ENCODE data around the gene CSMD2.

Gene CSMD2

DNA sequence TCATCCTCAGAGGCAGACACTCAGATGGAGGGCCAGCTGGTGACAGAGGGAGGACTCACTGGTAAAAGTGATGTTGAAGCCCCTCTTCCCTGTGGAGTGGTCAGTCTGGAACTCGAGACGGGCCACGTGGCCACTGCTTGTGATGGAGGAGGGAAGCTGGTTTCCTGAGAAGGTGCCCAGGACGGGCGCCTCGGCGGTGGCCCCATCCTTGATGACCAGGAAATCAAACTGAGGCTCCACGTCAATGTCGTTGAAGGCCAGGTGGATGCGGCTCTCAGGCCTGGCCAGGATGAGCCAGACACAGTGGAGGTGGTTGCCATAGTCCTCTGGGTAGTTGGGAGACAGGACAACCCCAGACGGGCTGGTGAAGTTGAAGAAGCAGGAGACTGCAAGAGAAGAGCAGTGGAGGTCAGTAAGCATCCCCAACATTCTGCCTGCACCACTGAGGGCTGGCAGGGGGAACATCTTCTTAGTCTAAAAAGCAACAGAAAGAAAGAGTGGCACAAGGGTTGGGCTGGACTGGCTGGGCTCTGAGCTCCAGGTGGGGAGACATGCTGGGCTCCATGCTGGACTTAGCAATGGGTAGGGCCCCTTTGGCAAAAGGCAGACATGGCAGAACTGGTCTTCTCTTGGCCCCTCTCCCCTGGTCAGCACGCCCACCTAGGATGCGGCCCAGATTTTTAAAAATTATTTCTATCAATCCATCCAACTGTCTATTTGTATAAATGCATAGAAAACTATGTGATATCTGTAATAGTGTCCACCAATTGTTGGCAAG lies 421.6 kb downstream of the CSMD2 start:
- DNase-seq (no peak), ATAC-seq (no peak)

DNA sequence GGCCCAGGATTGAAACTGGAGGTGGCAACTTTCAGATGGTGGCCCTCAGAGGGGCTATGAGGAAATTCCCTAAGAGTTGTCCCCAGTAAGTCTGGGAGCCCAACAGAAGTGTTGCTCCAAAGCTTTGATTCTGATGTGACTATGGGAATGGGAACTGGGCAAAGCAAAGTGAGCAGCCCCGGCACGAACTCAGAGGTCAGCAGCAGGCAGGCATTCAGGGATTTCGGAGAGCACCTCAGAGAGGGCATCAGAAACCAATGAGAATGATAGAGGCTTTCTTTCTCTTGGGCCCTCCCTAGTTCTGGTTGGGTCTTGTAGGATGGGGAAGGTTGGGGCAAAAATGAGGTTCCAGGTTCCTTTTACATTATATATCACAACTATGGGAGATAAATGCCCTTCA lies 422.4 kb downstream of the CSMD2 start:
- ATAC-seq (no peak), DNase-seq (no peak)

DNA sequence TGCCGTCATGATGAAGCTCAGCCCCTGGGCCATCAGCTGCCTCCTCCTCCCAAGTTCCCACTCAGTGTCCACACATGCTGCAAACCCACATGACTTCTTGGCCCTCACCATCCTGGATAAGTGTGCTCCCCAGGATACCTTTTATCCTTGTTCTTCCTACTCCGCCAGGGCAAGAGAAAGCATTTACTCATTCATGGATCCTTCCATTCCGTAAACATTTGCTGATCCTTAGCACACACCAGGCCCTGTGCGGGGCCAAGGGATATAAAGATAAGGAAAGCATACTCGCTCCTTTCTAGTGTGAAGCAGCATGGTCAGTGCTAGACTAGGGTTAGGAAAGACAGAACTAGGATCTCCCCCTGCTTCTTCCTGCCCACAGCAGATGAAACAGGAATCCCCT lies 423.3 kb downstream of the CSMD2 start:
- no peak for ATAC-seq
- no peak for DNase-seq

DNA sequence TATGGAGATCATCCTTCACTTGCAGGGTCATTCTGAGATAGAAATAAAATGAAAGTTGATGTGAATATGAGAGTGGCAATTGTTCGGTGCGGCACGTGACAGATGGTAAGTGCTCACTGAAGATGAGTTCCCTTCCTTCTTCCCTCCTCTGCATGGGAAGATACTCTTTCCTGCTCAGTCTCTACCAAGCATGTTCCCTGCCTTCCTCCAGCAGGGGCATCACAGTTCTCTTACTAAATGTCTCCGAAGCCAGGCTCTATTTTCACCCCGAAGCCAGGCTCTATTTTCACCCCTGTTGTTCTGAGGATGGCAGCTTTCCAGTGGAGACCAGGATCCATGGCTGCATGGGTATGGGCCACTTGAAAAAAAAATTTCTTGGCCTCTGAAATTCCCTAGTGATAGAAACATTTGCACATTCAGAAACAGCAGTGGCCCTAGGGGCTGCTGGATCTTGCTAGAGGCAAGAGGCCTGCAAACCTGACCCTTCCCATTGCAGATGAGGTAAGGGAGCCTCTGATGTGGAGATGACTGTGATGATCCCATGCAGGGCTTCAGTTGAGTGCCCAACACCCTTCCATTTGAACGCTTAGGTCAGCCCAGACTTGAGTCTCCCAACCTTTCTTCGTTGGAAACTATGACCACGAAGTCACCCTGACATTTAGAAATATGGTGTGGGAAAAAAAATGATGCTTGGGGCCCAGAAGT lies 424.8 kb downstream of the CSMD2 start:
- DNase-seq (no peak), ATAC-seq (no peak)

DNA sequence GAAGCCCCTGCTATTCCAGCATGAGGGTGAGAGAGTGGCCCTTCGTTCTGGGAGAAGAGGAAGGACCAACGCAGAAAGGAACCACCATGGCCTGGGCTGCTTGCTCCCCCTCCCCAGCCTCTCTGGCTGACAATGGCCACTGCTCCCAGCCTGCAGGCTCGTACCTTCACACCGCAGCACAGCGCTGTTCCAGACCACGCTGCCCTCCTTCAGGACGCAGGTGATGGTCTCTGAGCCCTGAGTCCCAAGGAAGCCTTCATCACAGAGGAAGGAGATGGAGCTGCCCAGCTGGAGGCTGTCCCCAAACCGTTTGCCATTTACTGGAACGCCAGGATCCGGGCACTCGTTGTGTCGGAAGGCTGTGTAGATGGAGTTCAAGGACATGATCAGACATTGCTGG lies 426.1 kb downstream of the CSMD2 start:
- DNase-seq (no peak), ATAC-seq (no peak)

DNA sequence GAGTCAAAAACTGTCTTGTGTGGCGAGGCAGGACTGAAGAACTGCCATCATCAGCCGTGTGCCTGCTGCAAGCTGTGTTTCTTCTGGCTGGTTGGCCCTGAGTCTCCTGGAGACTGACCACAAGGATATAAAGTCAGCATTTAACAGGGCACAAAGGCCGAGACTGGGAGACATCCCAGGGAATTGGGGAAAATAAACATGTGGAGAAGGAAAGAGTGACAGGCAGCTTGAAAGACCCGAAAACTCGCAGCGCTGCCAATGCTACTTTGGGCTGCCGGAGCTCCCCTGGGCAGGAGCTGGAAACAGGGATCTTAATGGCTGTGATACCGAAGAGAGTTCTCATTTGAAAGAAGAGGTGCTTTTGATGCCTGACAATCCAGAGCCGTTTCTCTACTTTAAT lies 426.5 kb downstream of the CSMD2 start:
- ATAC-seq: no peak
- DNase-seq: no peak

DNA sequence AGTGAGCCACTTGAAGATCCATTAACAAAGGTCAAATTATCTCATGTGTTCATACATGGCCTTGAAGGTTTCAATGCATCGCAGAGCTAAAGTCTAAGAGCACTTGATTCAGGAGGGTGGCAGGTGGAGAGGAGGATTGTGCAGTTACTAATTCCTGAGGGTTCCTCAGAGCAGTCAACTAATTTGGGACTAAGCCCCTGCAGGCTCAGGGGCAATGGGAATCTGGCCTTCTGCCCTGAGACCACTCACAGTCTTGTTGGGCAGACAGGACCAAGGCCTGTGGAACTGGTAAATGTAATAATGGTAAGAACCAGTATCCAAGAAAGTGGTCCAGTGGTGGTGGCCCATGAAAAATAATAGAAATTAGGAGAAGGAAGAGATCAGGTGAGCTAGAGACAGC lies 428.5 kb downstream of the CSMD2 start:
- DNase-seq (no peak), ATAC-seq (no peak)

DNA sequence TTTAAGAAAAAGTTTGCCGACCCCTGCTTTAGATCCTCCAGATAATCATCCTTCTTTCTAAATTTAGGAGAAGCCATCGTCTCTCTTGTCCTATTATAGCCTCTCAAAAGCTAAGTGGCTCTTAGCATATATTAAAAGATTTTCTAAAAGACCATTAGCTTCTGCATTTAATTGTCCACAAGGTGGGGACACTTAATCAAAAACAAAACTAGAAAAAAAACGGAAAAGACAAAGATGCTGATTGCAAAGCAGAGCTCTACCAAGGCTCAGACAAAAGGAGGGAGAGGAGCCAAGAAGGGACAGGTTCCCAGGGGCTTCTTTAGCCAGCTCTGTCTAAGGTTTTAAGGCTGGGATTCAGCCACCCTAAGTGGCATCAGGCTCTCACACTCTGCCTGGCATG lies 429.4 kb downstream of the CSMD2 start:
- DNase-seq (no peak), ATAC-seq (no peak)

DNA sequence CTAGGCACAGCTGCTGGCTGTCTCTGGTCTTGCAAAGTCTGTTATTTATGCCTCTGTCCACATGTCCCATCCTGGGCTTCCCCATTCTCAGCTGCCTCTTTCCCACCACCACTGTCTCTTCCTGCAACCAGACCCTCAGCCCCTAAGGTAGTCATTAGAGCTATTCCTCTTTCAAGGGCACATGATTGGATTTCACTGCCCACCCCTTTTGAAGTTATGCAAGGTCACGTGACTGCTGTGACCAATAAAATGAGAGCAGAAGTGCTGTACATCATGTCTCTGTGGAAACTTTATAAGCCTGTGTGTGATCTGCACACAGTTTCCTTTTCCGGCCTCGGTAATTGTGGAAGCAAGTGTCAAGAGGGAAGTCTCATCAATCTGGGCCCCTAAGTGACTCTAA lies 437.7 kb downstream of the CSMD2 start:
- DNase-seq (no peak), ATAC-seq (no peak)

DNA sequence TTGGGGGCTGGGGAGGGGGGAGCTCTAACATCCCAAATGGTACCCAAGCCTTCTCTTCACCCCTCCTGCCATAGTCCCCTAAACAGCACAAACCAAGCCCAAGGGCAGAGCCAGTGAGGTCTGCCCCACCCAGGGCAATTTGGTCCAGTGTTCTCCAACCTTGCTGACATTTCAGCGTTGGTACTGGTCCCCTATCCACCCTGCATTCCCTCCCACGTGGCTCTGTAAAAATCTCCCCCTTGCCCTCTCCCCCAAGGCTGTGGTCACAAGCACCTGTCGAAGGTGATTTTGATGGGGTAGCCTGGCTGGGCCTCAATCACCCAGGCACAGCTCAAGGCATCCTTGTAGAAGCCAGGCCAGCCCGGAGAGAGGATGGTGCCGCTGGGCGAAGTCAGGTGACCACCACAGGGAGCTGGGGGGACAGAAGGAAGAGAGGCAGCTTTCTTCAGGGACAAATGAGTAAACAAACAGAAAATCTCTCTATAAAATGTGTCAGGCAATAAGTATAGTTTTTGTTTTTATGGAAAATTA lies 438.7 kb downstream of the CSMD2 start:
- ATAC-seq: no peak
- DNase-seq: no peak

DNA sequence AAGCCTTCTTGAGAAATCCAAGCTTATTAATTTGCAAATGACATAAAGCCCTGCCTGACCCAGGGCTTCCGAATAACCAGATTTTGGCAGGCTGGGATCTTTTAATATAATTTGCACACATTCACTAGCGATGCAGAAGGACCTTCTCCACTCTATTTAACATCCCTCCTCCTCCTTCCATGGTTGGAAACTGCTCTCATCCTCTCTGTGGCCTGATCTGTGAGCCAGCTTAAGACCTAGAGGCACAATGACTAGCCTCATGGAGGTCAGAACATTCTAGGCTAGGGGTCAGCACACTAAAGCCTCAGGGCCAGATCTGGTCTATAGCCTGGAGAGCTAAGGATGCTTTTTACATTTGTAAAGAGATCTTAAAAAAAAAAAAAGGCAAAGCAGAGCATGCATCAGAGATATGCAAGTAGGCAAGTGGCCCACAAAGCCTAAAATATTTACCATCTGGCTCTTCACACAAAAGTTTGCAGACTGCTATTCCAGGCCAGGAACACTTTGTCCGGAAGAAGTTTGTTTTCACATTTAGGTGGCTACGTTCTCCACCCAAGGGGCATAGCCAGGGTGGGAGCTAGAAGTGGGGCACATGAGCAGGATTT lies 439.4 kb downstream of the CSMD2 start:
- DNase-seq (no peak), ATAC-seq (no peak)

DNA sequence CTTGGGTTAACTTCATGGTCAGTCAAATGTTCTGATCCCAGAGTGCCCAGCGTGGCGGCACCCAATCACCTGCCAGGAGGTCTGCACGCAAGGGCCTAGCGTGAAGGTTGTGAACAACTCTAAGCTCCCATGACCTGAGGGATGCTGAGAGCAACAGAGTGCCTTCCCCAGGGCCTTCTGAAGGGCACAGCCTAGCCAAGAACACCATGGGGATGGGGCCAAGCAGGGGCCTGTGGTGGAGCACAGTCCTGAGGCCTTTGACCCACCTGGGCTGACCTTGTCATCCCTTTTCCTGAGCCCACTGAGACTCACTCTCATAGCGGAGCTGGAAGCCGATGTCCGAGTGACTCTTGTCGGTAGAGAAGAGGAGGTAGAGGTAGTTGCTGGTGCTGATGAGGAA lies 440.0 kb downstream of the CSMD2 start:
- DNase-seq: no peak
- no peak for ATAC-seq

DNA sequence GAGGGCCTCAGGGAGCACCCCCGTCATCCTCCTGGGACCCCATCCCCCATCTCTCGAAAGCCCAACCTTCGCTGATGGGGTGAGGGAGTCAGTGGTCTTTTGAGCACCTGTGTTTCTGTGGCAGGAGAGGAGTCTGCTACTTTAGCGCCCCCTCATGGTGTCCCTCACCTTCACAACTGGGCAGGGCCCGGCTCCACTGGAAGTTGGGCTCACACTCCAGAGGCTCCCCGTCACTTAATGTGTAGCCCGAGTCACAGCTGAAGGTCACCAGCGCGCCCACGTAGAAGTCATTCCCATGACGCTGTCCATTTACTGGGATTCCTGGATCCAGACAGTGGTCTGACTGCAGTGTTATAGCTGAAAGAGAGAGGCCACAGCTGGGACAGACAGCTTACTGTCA lies 440.7 kb downstream of the CSMD2 start:
- DNase-seq: no peak

DNA sequence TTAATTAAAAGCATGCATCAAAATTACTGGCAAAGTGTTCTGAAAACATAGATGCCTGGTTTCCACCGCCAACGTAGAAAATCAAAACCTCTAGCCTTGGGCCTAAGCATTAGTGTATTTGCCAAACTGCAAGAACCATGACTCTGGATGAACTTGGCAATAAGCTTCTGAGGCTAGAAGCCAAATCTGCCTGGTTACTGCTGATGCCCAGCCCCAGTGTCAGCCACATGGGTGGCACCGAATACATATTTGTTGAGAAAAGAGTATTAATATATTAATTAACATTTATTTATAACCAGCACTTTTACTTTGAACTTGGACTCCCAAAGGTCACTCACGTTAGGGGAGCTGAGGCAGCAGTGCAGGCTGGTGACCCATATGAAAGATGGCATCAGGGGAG lies 441.8 kb downstream of the CSMD2 start:
- DNase-seq: no peak
- no peak for ATAC-seq

More for the DNA sequence above, 440.7 kb downstream of the CSMD2 start:
- no peak for ATAC-seq

DNA sequence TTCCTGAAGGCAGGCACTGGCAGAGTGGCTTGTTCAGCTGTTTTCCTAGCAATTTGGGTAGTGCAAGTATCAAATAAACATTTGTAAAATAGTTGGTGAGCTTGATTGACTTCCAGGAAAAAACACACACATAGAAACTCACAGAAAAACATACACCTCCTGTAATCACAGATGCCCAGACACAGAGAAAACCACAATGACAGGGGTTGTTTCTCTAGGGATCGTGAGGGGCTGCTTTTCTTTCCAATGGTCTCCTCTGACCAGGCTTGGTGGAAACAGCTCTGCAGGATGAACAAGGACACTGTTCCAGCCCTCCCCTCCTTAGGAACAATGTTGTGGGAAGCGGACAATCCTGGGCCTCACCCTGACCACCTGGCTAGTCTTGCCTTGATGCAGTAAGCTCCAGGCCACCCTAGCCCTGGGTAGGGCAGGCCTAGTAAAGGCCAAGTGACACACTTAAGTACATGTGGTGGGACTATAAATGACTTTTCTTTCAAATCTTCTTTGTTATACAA lies 443.7 kb downstream of the CSMD2 start:
- ATAC-seq (no peak), DNase-seq (no peak)

DNA sequence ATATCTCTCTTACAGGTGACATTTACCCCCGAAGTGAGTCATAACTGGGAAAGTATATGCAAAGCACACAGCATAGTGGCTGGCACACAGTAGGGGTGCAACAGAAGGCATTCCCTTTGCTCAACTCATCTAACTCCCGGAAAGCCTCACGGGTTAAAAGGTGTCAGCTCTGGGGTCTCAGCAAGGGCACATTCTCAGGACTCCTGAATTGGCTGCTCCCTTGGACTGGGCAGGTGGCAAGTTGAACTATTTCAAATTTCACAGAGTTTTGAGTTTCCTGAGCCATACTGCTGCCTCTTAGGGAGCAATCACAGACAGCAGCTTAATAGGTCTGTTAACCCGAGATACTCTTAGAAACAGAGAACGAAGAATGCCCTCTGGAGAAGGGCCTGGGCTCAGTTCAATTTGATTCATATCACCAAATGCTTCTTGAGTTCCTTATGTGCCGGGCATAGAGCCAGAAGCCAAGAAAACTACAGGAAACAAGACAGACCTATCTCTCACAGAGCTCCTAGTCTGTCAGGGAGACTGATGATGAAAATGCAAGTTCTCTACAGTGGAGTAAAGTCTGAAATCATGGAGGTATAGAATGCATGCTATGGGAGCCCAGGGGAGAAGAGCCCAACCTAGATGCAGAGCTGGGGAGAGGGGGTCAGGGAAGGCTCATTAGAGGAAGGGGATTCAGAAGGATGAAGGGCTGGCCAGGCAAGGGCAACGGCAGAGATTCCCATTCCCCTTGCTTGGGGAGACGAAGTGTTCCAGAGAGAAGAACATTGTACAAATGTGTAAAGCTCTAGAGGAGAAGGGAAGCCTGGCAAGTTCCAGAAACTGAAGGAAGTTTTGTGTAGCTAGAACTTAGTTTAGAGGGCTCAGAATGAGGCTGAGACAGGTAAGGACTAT lies 445.0 kb downstream of the CSMD2 start:
- ATAC-seq (no peak), DNase-seq (no peak)

DNA sequence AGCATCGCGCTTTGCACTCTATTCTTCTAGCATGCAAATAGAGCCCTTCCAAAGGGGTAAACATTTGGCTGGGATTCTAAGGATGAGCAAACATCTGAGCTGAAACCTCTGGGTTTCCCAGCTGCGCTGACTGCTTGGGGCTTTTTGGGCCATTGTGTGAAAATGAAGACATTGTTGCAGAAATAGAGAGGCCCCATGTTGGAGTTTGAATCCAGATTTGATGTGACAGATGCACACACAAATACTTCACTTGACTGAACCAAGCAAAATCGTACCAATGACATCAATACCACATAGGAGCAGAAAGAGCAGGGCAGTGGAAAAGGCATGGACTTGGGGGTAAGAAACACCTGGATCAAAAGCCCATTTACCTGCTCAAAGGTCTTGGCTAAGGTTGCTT lies 445.7 kb downstream of the CSMD2 start:
- ATAC-seq: no peak
- no peak for DNase-seq

DNA sequence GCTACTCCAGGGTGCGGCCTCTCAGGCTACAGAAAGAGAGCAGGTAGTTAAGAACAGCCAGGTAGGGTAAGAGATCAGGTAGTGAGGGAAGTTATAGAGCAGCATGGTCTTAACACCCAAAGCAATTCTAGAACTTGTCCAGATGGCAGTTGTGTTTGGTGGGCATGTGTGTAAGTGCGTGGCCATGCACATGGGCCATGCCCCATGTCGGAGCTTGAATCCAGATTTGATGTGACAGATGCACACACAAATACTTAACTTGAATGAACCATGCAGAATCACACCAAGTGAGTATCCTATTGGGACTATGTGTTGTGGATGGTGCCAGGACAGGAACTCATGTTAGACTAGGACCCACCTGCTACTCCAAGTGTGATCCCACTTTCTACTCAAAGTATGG lies 446.8 kb downstream of the CSMD2 start:
- no peak for DNase-seq
- no peak for ATAC-seq

DNA sequence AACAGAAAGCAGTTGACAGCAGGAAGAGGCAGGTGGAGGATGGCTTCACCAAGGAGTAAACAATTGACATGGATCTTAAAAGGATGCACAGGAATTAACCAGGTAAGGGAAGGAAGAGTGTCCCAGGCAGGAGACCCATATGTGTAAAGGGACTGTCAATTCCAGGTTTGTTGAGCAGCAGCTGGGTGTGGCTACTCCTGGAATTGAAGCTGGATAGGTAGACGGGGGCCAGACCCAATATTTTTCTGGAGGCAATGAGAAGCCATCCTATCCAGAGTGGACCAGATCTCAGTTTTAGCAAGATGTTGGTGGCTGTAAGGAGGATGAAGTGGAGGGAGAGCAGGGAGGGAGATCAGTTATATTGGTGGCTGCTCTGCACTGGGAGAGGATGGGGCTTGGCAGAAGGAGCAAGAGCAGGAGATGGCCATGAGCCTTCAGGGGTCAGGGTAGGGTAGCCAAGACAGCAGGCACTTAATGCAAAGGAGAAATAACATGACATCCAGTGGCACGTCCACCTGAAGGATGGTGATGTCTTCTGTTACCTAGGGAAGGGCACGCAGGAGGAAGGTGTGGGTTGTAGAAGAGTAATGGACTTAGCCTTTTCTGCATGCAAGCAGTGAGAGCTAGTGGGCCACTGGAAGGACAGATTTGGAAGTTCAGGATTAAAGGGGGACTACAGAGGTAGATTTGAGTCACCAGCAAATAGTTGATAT lies 447.9 kb downstream of the CSMD2 start:
- ATAC-seq (no peak), DNase-seq (no peak)

DNA sequence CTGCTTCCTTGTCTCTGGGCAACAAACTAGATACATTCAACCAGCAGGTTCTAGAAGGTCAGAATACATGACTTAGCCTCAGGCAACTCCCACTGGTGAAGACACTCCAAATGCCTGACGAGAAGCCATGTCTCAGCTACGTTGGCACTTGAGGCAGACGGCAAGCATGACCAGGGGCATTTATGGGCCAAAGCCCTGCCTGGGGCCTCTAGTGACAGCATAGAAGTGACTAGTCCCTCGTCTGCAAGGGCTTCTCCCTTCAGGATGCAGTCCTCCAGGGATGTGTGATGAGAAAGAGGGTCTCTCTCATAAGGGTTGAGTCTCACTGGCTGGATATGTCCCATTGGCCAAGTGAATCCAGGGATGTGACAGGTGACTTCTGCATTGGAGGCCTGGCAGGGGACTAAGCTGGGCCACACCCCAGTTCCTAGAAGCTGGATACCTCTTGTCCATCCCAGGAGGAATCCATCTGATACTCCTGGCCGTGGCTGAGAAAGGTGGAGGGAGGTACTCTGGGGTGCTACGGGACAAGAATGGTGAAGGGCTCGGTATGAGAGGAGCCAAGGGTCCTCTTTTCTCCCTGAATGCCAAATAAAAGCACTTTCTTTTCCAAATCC lies 449.7 kb downstream of the CSMD2 start:
- ATAC-seq (no peak), DNase-seq (no peak)

DNA sequence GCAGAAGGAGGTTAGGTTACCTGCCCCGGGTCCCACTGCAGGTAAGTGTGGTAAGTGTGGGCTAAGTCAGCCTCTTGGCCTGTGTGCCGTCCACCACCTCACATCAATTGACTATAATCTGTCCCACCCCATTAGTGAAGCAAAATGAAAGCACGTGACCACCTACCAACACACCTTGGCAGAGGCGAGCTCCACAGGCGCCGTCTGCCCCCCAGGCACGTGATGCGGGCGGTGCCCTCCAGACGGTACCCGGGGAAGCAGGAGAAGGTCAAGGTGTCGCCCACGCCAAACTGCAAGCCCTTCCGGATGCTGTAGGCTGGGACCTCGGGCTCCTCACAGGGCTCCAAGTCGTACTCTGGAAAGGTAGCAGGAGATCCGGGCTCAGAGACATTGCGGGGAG lies 450.6 kb downstream of the CSMD2 start:
- DNase-seq (no peak), ATAC-seq (no peak)
